ENCODE data around the gene NCOA3. TPM values are rescaled to one million over a fixed set of nuclear protein-coding genes. Genes with fewer than 3 reads are reported as not detected.
"Not testable (repeated sequence)": the region's sequence is repeated elsewhere in the genome, so short reads cannot be mapped to it uniquely, and the experiment has no call there.

Gene NCOA3
- total RNA-seq, 1 donor, result 53.3 TPM

GRCh38 chr20:47546184-47547033, 44.7 kb downstream of the NCOA3 start:
- TF ChIP-seq CTCF (IDR thresholded peaks at IDR 0.05; ENCODE audit: insufficient read depth, low read length), result no peak
- DNase-seq (ENCODE audit: low read depth), result peak; percentile 81
- H3K4me3 ChIP-seq (ENCODE audit: low read depth, low read length), result no peak overlapping the region

GRCh38 chr20:47547034-47547387, 45.3 kb downstream of the NCOA3 start:
- no peak for TF ChIP-seq CTCF (IDR thresholded peaks at IDR 0.05; ENCODE audit: insufficient read depth, low read length)
- no peak overlapping the region for H3K4me3 ChIP-seq (ENCODE audit: low read depth, low read length)
- DNase-seq (ENCODE audit: low read depth), result no peak

- no peak overlapping the region for H3K4me3 ChIP-seq (ENCODE audit: low read depth, low read length)
- no peak for TF ChIP-seq CTCF (IDR thresholded peaks at IDR 0.05; ENCODE audit: insufficient read depth, low read length)
- no peak for DNase-seq (ENCODE audit: low read depth)
These were observed 48.0 kb downstream of the NCOA3 start for GRCh38 chr20:47549671-47550070.

GRCh38 chr20:47551222-47551621, 49.5 kb downstream of the NCOA3 start:
- TF ChIP-seq CTCF (IDR thresholded peaks at IDR 0.05; ENCODE audit: insufficient read depth, low read length), result no peak
- DNase-seq (ENCODE audit: low read depth), result no peak
- no peak overlapping the region for H3K4me3 ChIP-seq (ENCODE audit: low read depth, low read length)

- TF ChIP-seq CTCF (IDR thresholded peaks at IDR 0.05; ENCODE audit: insufficient read depth, low read length), result no peak
- no peak for DNase-seq (ENCODE audit: low read depth)
- H3K4me3 ChIP-seq (ENCODE audit: low read depth, low read length), result no peak overlapping the region
These were observed 50.2 kb downstream of the NCOA3 start for GRCh38 chr20:47551841-47552240.

- DNase-seq (ENCODE audit: low read depth), result no peak
- TF ChIP-seq CTCF (IDR thresholded peaks at IDR 0.05; ENCODE audit: insufficient read depth, low read length), result no peak
- no peak overlapping the region for H3K4me3 ChIP-seq (ENCODE audit: low read depth, low read length)
These were observed 51.3 kb downstream of the NCOA3 start for GRCh38 chr20:47552996-47553395.

GRCh38 chr20:47553594-47554235, 52.0 kb downstream of the NCOA3 start:
- DNase-seq (ENCODE audit: low read depth); H3K4me3 ChIP-seq (ENCODE audit: low read depth, low read length): not testable (repeated sequence)

GRCh38 chr20:47554283-47554682, 52.6 kb downstream of the NCOA3 start:
- DNase-seq (ENCODE audit: low read depth); H3K4me3 ChIP-seq (ENCODE audit: low read depth, low read length): not testable (repeated sequence)

Measured in fibroblast of the aortic adventitia (primary cell).